ENCODE data around the gene SMAD5.
A peak's percentile ranks its signal among the peaks of the same experiment; 100 is the strongest.

SMAD5 gene

GRCh38 chr5:136212252-136212721, 79.6 kb downstream of the SMAD5 start:
- peaks cover 41% of the 10 kb centered on the region for H3K27me3 ChIP-seq
- H3K4me3 ChIP-seq (ENCODE audit: low read depth in 1 of 2, low read length in 1 of 2), result no peak overlapping the region
- peak; percentile 56 for TF ChIP-seq CTCF (IDR thresholded peaks at IDR 0.05)
- no peaks in the 10 kb centered on the region for H3K4me1 ChIP-seq (ENCODE audit: control insufficient read depth in 1 of 2, insufficient read depth in 1 of 2, low read depth in 1 of 2, low read length in 1 of 2)
- no peak overlapping the region for H3K27ac ChIP-seq
- H3K9me3 ChIP-seq, result no peaks in the 10 kb centered on the region
- H3K36me3 ChIP-seq, result no peaks in the 10 kb centered on the region

- Histone ChIP-seq H3K4me1 (ENCODE audit: control insufficient read depth in 1 of 2, insufficient read depth in 1 of 2, low read depth in 1 of 2, low read length in 1 of 2) (no peaks in the 10 kb centered on the region), H3K27me3 (peaks cover 36% of the 10 kb centered on the region), H3K4me3 (ENCODE audit: low read depth in 1 of 2, low read length in 1 of 2) (no peak overlapping the region), H3K36me3 (no peaks in the 10 kb centered on the region), H3K27ac (no peak overlapping the region), H3K9me3 (no peaks in the 10 kb centered on the region)
- no peak for TF ChIP-seq CTCF (IDR thresholded peaks at IDR 0.05)
These were observed 81.4 kb downstream of the SMAD5 start for GRCh38 chr5:136213919-136214493.

GRCh38 chr5:136215812-136216211, 83.2 kb downstream of the SMAD5 start:
- Histone ChIP-seq H3K4me1 (ENCODE audit: control insufficient read depth in 1 of 2, insufficient read depth in 1 of 2, low read depth in 1 of 2, low read length in 1 of 2) (no peaks in the 10 kb centered on the region), H3K9me3 (no peaks in the 10 kb centered on the region), H3K36me3 (no peaks in the 10 kb centered on the region), H3K27ac (no peak overlapping the region), H3K27me3 (peaks cover 21% of the 10 kb centered on the region), H3K4me3 (ENCODE audit: low read depth in 1 of 2, low read length in 1 of 2) (no peak overlapping the region)
- TF ChIP-seq CTCF (IDR thresholded peaks at IDR 0.05), result no peak

- TF ChIP-seq CTCF (IDR thresholded peaks at IDR 0.05), result no peak
- Histone ChIP-seq H3K9me3 (no peaks in the 10 kb centered on the region), H3K4me1 (ENCODE audit: control insufficient read depth in 1 of 2, insufficient read depth in 1 of 2, low read depth in 1 of 2, low read length in 1 of 2) (no peaks in the 10 kb centered on the region), H3K4me3 (ENCODE audit: low read depth in 1 of 2, low read length in 1 of 2) (no peak overlapping the region), H3K36me3 (no peaks in the 10 kb centered on the region), H3K27me3 (peaks cover 17% of the 10 kb centered on the region), H3K27ac (no peak overlapping the region)
These were observed 83.6 kb downstream of the SMAD5 start for GRCh38 chr5:136216230-136216629.

- no peaks in the 10 kb centered on the region for H3K9me3 ChIP-seq
- H3K27ac ChIP-seq, result no peak overlapping the region
- TF ChIP-seq CTCF (IDR thresholded peaks at IDR 0.05), result no peak
These were observed 88.7 kb downstream of the SMAD5 start for GRCh38 chr5:136221340-136221739.

More at GRCh38 chr5:136221340-136221739, 88.7 kb downstream of the SMAD5 start:
- no peak overlapping the region for H3K4me3 ChIP-seq (ENCODE audit: low read depth in 1 of 2, low read length in 1 of 2)
- H3K4me1 ChIP-seq (ENCODE audit: control insufficient read depth in 1 of 2, insufficient read depth in 1 of 2, low read depth in 1 of 2, low read length in 1 of 2), result no peaks in the 10 kb centered on the region
- no peaks in the 10 kb centered on the region for H3K36me3 ChIP-seq
- H3K27me3 ChIP-seq, result peaks cover 18% of the 10 kb centered on the region
